NCI-H2107 treated with DMSO at 0.1 percent for 48 hours (cell line): Measurements from ENCODE around the gene PLA2G15.

Source experiments
- DNase-seq: peaks from one replicate; lab custom pipeline; 2025; ENCODE audit not compliant: unreplicated experiment; lab: John Stamatoyannopoulos, UW

Gene PLA2G15

GRCh38 chr16:68296693-68297092 lies 51.5 kb downstream of the PLA2G15 start:
- DNase-seq, result no peak

- DNase-seq, result no peak
These were observed 52.7 kb downstream of the PLA2G15 start for GRCh38 chr16:68297908-68298307.

- no peak for DNase-seq
These were observed 53.1 kb downstream of the PLA2G15 start for GRCh38 chr16:68298312-68298711.

- no peak for DNase-seq
These were observed 53.9 kb downstream of the PLA2G15 start for GRCh38 chr16:68298907-68299561.

GRCh38 chr16:68299571-68300453 lies 54.6 kb downstream of the PLA2G15 start:
- no peak for DNase-seq

GRCh38 chr16:68300734-68301459 lies 55.7 kb downstream of the PLA2G15 start:
- DNase-seq, result no peak

- no peak for DNase-seq
These were observed 61.5 kb downstream of the PLA2G15 start for GRCh38 chr16:68306633-68307032.

- DNase-seq, result no peak
These were observed 64.6 kb downstream of the PLA2G15 start for GRCh38 chr16:68309799-68310198.

GRCh38 chr16:68310437-68310773 lies 65.2 kb downstream of the PLA2G15 start:
- no peak for DNase-seq
